ENCODE measurements around the gene XRCC4. TPM values are rescaled to one million over a fixed set of nuclear protein-coding genes. Genes with fewer than 3 reads are reported as not detected.

The XRCC4 gene
- total RNA-seq, 2 donors from 2014 or later = 6.4 to 6.8 TPM

GRCh38 chr5:83156001-83156400 is 78.7 kb downstream of the XRCC4 start:
- TF ChIP-seq CTCF (IDR thresholded peaks at IDR 0.05) = no peak
- Histone ChIP-seq H3K4me3 (no peak overlapping the region), H3K27ac (no peak overlapping the region), H3K9me3 (no peaks in the 10 kb centered on the region), H3K4me1 (peaks cover 0 to 6% of the 10 kb centered on the region in 2 donors), H3K36me3 (no peaks in the 10 kb centered on the region), H3K27me3 (no peaks in the 10 kb centered on the region)
- DNase-seq (ENCODE audit: low spot score) = no peak

- Histone ChIP-seq H3K27me3 (no peaks in the 10 kb centered on the region), H3K9me3 (no peaks in the 10 kb centered on the region), H3K36me3 (no peaks in the 10 kb centered on the region), H3K4me3 (no peak overlapping the region), H3K4me1 (peaks cover 0 to 6% of the 10 kb centered on the region in 2 donors), H3K27ac (no peak overlapping the region)
- DNase-seq (ENCODE audit: low spot score) = no peak
- TF ChIP-seq CTCF (IDR thresholded peaks at IDR 0.05) = no peak
Measured at GRCh38 chr5:83157163-83157562, 79.8 kb downstream of the XRCC4 start.

GRCh38 chr5:83162601-83163000 is 85.3 kb downstream of the XRCC4 start:
- no peak overlapping the region for H3K4me3 ChIP-seq
- TF ChIP-seq CTCF (IDR thresholded peaks at IDR 0.05) = no peak
- H3K36me3 ChIP-seq = no peaks in the 10 kb centered on the region

GRCh38 chr5:83167538-83167937 is 90.2 kb downstream of the XRCC4 start:
- no peaks in the 10 kb centered on the region for H3K27me3 ChIP-seq
- H3K4me3 ChIP-seq = no peak overlapping the region
- no peak for DNase-seq (ENCODE audit: low spot score)
- no peaks in the 10 kb centered on the region for H3K4me1 ChIP-seq
- no peak overlapping the region for H3K27ac ChIP-seq
- TF ChIP-seq CTCF (IDR thresholded peaks at IDR 0.05) = no peak
- no peaks in the 10 kb centered on the region for H3K9me3 ChIP-seq
- H3K36me3 ChIP-seq = no peaks in the 10 kb centered on the region

More at GRCh38 chr5:83162601-83163000, 85.3 kb downstream of the XRCC4 start:
- no peak overlapping the region for H3K27ac ChIP-seq
- H3K4me1 ChIP-seq = no peaks in the 10 kb centered on the region
- no peaks in the 10 kb centered on the region for H3K27me3 ChIP-seq
- no peak for DNase-seq (ENCODE audit: low spot score)
- H3K9me3 ChIP-seq = no peaks in the 10 kb centered on the region

GRCh38 chr5:83169571-83170337 is 92.4 kb downstream of the XRCC4 start:
- Histone ChIP-seq H3K27me3 (no peaks in the 10 kb centered on the region), H3K27ac (no peak overlapping the region), H3K4me3 (no peak overlapping the region), H3K4me1 (no peaks in the 10 kb centered on the region), H3K9me3 (no peaks in the 10 kb centered on the region), H3K36me3 (no peaks in the 10 kb centered on the region)
- TF ChIP-seq CTCF (IDR thresholded peaks at IDR 0.05) = no peak
- DNase-seq (ENCODE audit: low spot score) = no peak

- no peak for TF ChIP-seq CTCF (IDR thresholded peaks at IDR 0.05)
- no peaks in the 10 kb centered on the region for H3K36me3 ChIP-seq
- DNase-seq (ENCODE audit: low spot score) = no peak
- no peaks in the 10 kb centered on the region for H3K27me3 ChIP-seq
- no peak overlapping the region for H3K4me3 ChIP-seq
- peak overlapping the region in 1 of 2 donors; percentile 30 for H3K27ac ChIP-seq
- no peaks in the 10 kb centered on the region for H3K9me3 ChIP-seq
- no peaks in the 10 kb centered on the region for H3K4me1 ChIP-seq
Measured at GRCh38 chr5:83172011-83172410, 94.7 kb downstream of the XRCC4 start.
